ENCODE measurements around the gene PIK3C2G. TPM values are rescaled to one million over a fixed set of nuclear protein-coding genes. Genes with fewer than 3 reads are reported as not detected.
A peak's percentile ranks its signal among the peaks of the same experiment; 100 is the strongest.

PIK3C2G gene
- total RNA-seq, 2 donors from 2014 or later = not detected

DNA sequence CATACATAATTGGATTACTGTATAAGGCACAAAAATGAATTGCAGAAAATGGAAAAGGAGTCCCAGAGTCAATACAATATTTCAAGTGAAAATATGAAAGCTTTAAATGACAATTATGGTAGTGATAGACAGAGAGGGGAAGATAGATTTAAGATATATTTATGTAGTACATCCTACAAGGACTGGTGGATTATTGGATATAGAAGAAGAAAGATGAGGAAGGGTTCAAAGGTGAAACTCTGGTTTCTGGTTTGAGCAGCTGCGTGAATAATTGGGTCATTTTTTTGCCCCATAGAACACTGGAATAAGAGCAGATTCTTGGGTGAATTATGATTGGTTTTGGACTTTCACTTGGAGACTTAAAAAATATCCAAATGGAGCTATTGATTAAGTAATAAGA lies 19.4 kb downstream of the PIK3C2G start:
- Mint-ChIP-seq H3K4me1 (peaks cover 5% of the 10 kb centered on the region), H3K27ac (no peak overlapping the region), H3K36me3 (ENCODE audit: low read depth) (no peaks in the 10 kb centered on the region), H3K27me3 (ENCODE audit: insufficient read depth) (no peaks in the 10 kb centered on the region), H3K9me3 (no peaks in the 10 kb centered on the region), H3K4me3 (no peak overlapping the region)
- H3K9ac ChIP-seq (ENCODE audit: extremely low read depth, low read length, poor library complexity, severe bottlenecking) = no peak overlapping the region
- TF ChIP-seq, protein P1, sequence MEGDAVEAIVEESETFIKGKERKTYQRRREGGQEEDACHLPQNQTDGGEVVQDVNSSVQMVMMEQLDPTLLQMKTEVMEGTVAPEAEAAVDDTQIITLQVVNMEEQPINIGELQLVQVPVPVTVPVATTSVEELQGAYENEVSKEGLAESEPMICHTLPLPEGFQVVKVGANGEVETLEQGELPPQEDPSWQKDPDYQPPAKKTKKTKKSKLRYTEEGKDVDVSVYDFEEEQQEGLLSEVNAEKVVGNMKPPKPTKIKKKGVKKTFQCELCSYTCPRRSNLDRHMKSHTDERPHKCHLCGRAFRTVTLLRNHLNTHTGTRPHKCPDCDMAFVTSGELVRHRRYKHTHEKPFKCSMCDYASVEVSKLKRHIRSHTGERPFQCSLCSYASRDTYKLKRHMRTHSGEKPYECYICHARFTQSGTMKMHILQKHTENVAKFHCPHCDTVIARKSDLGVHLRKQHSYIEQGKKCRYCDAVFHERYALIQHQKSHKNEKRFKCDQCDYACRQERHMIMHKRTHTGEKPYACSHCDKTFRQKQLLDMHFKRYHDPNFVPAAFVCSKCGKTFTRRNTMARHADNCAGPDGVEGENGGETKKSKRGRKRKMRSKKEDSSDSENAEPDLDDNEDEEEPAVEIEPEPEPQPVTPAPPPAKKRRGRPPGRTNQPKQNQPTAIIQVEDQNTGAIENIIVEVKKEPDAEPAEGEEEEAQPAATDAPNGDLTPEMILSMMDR (conservative IDR thresholded peaks at IDR 0.05) = no peak
- no peaks in the 10 kb centered on the region for H3K9me3 ChIP-seq (ENCODE audit: control insufficient read depth, low read length)
- DNase-seq = no peak
- 89 to 100% methylated on average over 1 of the region's 1 CpG for WGBS, 2 experiments (ENCODE audit: insufficient coverage in 1 of 2, insufficient read length in 1 of 2)
- no peaks in the 10 kb centered on the region for H3K36me3 ChIP-seq (ENCODE audit: control insufficient read depth, insufficient read depth, low read length)
- no peak overlapping the region for H3K27ac ChIP-seq (ENCODE audit: low read depth, low read length)
- no peaks in the 10 kb centered on the region for H3K27me3 ChIP-seq (ENCODE audit: control insufficient read depth, insufficient read depth, low read length, poor library complexity, severe bottlenecking)
- H3K4me1 ChIP-seq (ENCODE audit: control insufficient read depth, insufficient read depth, low read length) = no peaks in the 10 kb centered on the region
- H3K4me3 ChIP-seq (ENCODE audit: low read length) = no peak overlapping the region

DNA sequence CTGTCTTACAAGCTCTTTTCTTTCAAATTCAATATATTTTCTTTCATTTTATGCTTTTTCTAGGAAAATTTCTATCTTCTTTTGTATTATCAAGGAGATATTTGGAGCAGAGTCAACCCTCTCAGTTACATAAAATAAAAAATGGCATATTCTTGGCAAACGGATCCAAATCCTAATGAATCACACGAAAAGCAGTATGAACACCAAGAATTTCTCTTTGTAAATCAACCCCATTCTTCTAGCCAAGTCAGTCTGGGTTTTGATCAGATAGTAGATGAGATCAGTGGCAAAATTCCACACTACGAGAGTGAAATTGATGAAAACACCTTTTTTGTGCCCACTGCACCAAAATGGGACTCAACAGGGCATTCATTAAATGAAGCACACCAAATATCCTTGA lies 20.6 kb downstream of the PIK3C2G start:
- WGBS, 2 experiments (ENCODE audit: insufficient coverage in 1 of 2, insufficient read length in 1 of 2) = 90% methylated on average over 3 of the region's 3 CpGs; no CpG with 5 or more reads in 1 of the 2 experiments
- Histone ChIP-seq H3K27me3 (ENCODE audit: control insufficient read depth, insufficient read depth, low read length, poor library complexity, severe bottlenecking) (no peaks in the 10 kb centered on the region), H3K36me3 (ENCODE audit: control insufficient read depth, insufficient read depth, low read length) (no peaks in the 10 kb centered on the region), H3K9me3 (ENCODE audit: control insufficient read depth, low read length) (no peaks in the 10 kb centered on the region), H3K4me3 (ENCODE audit: low read length) (no peak overlapping the region), H3K27ac (ENCODE audit: low read depth, low read length) (no peak overlapping the region), H3K9ac (ENCODE audit: extremely low read depth, low read length, poor library complexity, severe bottlenecking) (no peak overlapping the region), H3K4me1 (ENCODE audit: control insufficient read depth, insufficient read depth, low read length) (no peaks in the 10 kb centered on the region)
- peaks cover 2% of the 10 kb centered on the region for H3K4me1 Mint-ChIP-seq
- H3K27ac Mint-ChIP-seq = no peak overlapping the region
- no peaks in the 10 kb centered on the region for H3K27me3 Mint-ChIP-seq (ENCODE audit: insufficient read depth)
- no peaks in the 10 kb centered on the region for H3K9me3 Mint-ChIP-seq
- TF ChIP-seq, protein P1 (conservative IDR thresholded peaks at IDR 0.05) = no peak
- DNase-seq = no peak
- H3K4me3 Mint-ChIP-seq = no peak overlapping the region
- no peaks in the 10 kb centered on the region for H3K36me3 Mint-ChIP-seq (ENCODE audit: low read depth)

DNA sequence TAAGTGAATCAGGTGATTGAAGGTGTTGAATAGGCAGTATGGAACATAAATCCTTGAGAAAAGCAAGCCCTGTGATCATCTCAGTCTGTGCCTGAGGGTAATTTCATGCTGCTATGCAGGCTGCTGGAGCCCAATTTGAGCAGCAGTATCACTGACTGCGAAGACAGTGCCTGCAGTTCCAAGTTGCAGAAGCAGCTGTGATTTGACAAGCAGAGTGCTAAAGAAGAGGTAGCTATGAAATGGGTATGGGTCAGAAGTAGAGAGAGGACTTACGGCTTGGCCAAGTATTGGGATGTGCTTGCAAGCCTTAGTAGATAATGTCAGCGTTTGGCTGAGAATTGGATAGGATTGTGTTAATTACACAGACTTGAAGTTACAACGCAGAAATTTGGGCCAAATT lies 22.5 kb downstream of the PIK3C2G start:
- WGBS, 2 experiments (ENCODE audit: insufficient coverage in 1 of 2, insufficient read length in 1 of 2) = 73 to 79% methylated on average over 4 of the region's 4 CpGs
- no peak overlapping the region for H3K27ac Mint-ChIP-seq
- H3K27me3 Mint-ChIP-seq (ENCODE audit: insufficient read depth) = no peaks in the 10 kb centered on the region
- H3K9me3 Mint-ChIP-seq = no peaks in the 10 kb centered on the region
- H3K27me3 ChIP-seq (ENCODE audit: control insufficient read depth, insufficient read depth, low read length, poor library complexity, severe bottlenecking) = no peaks in the 10 kb centered on the region
- peak; percentile 59 for DNase-seq
- TF ChIP-seq, protein P1 (conservative IDR thresholded peaks at IDR 0.05) = no peak
- H3K4me3 ChIP-seq (ENCODE audit: low read length) = no peak overlapping the region
- H3K4me1 ChIP-seq (ENCODE audit: control insufficient read depth, insufficient read depth, low read length) = no peaks in the 10 kb centered on the region
- H3K36me3 ChIP-seq (ENCODE audit: control insufficient read depth, insufficient read depth, low read length) = no peaks in the 10 kb centered on the region
- H3K9me3 ChIP-seq (ENCODE audit: control insufficient read depth, low read length) = no peaks in the 10 kb centered on the region
- peaks cover 2% of the 10 kb centered on the region for H3K4me1 Mint-ChIP-seq
- H3K36me3 Mint-ChIP-seq (ENCODE audit: low read depth) = no peaks in the 10 kb centered on the region
- H3K27ac ChIP-seq (ENCODE audit: low read depth, low read length) = peak overlapping the region; percentile 12
- no peak overlapping the region for H3K4me3 Mint-ChIP-seq
- no peak overlapping the region for H3K9ac ChIP-seq (ENCODE audit: extremely low read depth, low read length, poor library complexity, severe bottlenecking)
